Measurements from ENCODE around the gene SUSD4. TPM values are rescaled to one million over a fixed set of nuclear protein-coding genes. Genes with fewer than 3 reads are reported as not detected.

Gene SUSD4
- total and polyA plus RNA-seq, 10 of the 15 experiments (the other 5 are each of a cell fraction or from before 2014, with no cell fraction given) = 0.13 to 1.1 (median 0.26) TPM; not detected in 3

GRCh38 chr1:223219846-223220610 is 143.9 kb downstream of the SUSD4 start:
- Histone ChIP-seq H3K36me3 (ENCODE audit: control insufficient read depth in 2 of 2, insufficient read depth in 2 of 2, low read length in 1 of 2) (no peaks in the 10 kb centered on the region), H3K27ac (ENCODE audit: control insufficient read depth, insufficient read depth) (no peak overlapping the region), H2AFZ (ENCODE audit: control insufficient read depth, low read depth, low read length) (no peak overlapping the region), H3K27me3 (replicated peaks in 1 of 2; ENCODE audit: control insufficient read depth in 2 of 2, insufficient read depth in 2 of 2, low read length in 1 of 2) (no peaks in the 10 kb centered on the region), H3K4me1 (ENCODE audit: control insufficient read depth, insufficient read depth, low read length) (no peaks in the 10 kb centered on the region), H3K9ac (ENCODE audit: control insufficient read depth, insufficient read depth, low read length) (no peak overlapping the region), H3K9me3 (replicated peaks; ENCODE audit: control insufficient read depth, insufficient read depth, low read length) (peaks cover 3% of the 10 kb centered on the region; the same call in 1 of the 3 replicates), H4K20me1 (ENCODE audit: control insufficient read depth, insufficient read depth) (no peaks in the 10 kb centered on the region), H3K4me2 (ENCODE audit: control insufficient read depth, insufficient read depth) (no peak overlapping the region), H3K4me3 (no peak overlapping the region), H3K79me2 (ENCODE audit: control insufficient read depth, insufficient read depth, low read length) (no peaks in the 10 kb centered on the region)
- 6% methylated on average over 4 of the region's 4 CpGs for WGBS (ENCODE audit: insufficient coverage, insufficient replicate concordance, low lambda C conversion rate, missing lambda C conversion rate)
- intact Hi-C loops (cut with micrococcal nuclease; ENCODE audit: unreplicated experiment) (no loop called here), in situ Hi-C loops (cut with MboI) (no loop called here)
- CTCF ChIA-PET = interaction anchor here (1.2 to 1.3 kb wide), 2 partner anchors 86 to 96 kb away, joined by 3 read pairs; no protein-coding TSS in a partner anchor
- FAIRE-seq (no peak), ATAC-seq (no peak), DNase-seq (ENCODE audit: low read depth, low spot score) (no peak)
- POLR2A ChIA-PET = no interaction called here
- SMC1A ChIA-PET (ENCODE audit: uncharacterized antibody, unreplicated experiment) = interaction anchor here (1.2 to 1.3 kb wide), 3 partner anchors 12 to 39 kb away, joined by 3 read pairs; no protein-coding TSS in a partner anchor
- RAD21 ChIA-PET (ENCODE audit: unreplicated experiment) = interaction anchor here (1.8 kb wide), 1 partner anchor 14 kb away, joined by 5 read pairs; no protein-coding TSS in a partner anchor
- no TSS peak for BruUV-seq (replicated peaks)
- no peak for TF ChIP-seq CEBPB (IDR thresholded peaks at IDR 0.05; ENCODE audit: borderline replicate concordance in 1 of 2, low read depth in 2 of 2, low read length in 2 of 2)

- no peak overlapping the region for H3K27ac ChIP-seq (ENCODE audit: control insufficient read depth, insufficient read depth)
- FAIRE-seq (no peak), DNase-seq (ENCODE audit: low read depth, low spot score) (no peak), ATAC-seq (no peak)
- ChIA-PET POLR2A (no interaction called here), CTCF (no interaction called here), SMC1A (ENCODE audit: uncharacterized antibody, unreplicated experiment) (interaction anchor here (0.8 to 1.2 kb wide), 2 partner anchors 25 to 26 kb away, joined by 3 to 4 read pairs; no protein-coding TSS in a partner anchor), RAD21 (ENCODE audit: unreplicated experiment) (interaction anchor here (1.8 kb wide), 1 partner anchor 14 kb away, joined by 5 read pairs; no protein-coding TSS in a partner anchor)
- in situ Hi-C loops (cut with MboI) (no loop called here), intact Hi-C loops (cut with micrococcal nuclease; ENCODE audit: unreplicated experiment) (no loop called here)
- no peaks in the 10 kb centered on the region; a peak in 1 of 4 replicates for H3K27me3 ChIP-seq (replicated peaks in 1 of 2; ENCODE audit: control insufficient read depth in 2 of 2, insufficient read depth in 2 of 2, low read length in 1 of 2)
- no peak overlapping the region for H2AFZ ChIP-seq (ENCODE audit: control insufficient read depth, low read depth, low read length)
- no peaks in the 10 kb centered on the region for H3K79me2 ChIP-seq (ENCODE audit: control insufficient read depth, insufficient read depth, low read length)
- no TSS peak for BruUV-seq (replicated peaks)
- no peak overlapping the region for H3K4me3 ChIP-seq
- H3K4me2 ChIP-seq (ENCODE audit: control insufficient read depth, insufficient read depth) = no peak overlapping the region
- no peaks in the 10 kb centered on the region for H4K20me1 ChIP-seq (ENCODE audit: control insufficient read depth, insufficient read depth)
- TF ChIP-seq DPF2 (IDR thresholded peaks at IDR 0.05) (no peak), CHD2 (IDR thresholded peaks at IDR 0.05; ENCODE audit: borderline replicate concordance, low read depth, low read length) (no peak), CBX5 (IDR thresholded peaks at IDR 0.05; ENCODE audit: low read depth) (no peak)
- H3K9ac ChIP-seq (ENCODE audit: control insufficient read depth, insufficient read depth, low read length) = no peak overlapping the region
- no peaks in the 10 kb centered on the region for H3K4me1 ChIP-seq (ENCODE audit: control insufficient read depth, insufficient read depth, low read length)
- no peaks in the 10 kb centered on the region for H3K36me3 ChIP-seq (ENCODE audit: control insufficient read depth in 2 of 2, insufficient read depth in 2 of 2, low read length in 1 of 2)
- peaks cover 3% of the 10 kb centered on the region; the same call in 1 of the 3 replicates for H3K9me3 ChIP-seq (replicated peaks; ENCODE audit: control insufficient read depth, insufficient read depth, low read length)
Measured at GRCh38 chr1:223219318-223219635, 144.7 kb downstream of the SUSD4 start.

Data from GM12878 (cell line).